ENCODE results near the gene GJB1. TPM values are rescaled to one million over a fixed set of nuclear protein-coding genes. Genes with fewer than 3 reads are reported as not detected.
"Not testable (repeated sequence)": the region's sequence is repeated elsewhere in the genome, so short reads cannot be mapped to it uniquely, and the experiment has no call there.

GJB1 gene
- total RNA-seq, 1 donor from 2014 or later: 3.9 TPM

DNA sequence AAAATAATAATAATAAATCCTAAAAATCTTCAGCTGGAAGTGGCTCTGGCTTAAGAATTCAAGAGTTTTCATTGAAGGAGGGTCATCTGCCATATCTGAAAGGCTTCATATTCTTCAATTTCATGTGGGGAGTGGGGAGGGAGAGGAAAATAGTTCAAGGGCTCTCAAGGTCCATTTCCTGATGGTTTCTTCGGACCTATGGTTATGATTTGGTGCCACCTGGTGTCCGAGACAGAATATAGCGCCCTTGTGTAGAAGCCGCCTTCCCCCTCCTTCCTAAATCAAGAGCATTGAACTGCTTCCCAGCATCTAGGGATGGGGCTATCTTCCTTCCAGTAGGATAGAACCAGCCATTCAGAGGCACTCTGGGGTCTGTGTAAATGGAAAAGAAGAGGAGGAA is 44.1 kb upstream of the GJB1 start:
- Mint-ChIP-seq H3K4me3 (no peak overlapping the region), H3K4me1 (ENCODE audit: unreplicated experiment) (peaks cover 18% of the 10 kb centered on the region), H3K27me3 (no peaks in the 10 kb centered on the region), H3K9me3 (no peaks in the 10 kb centered on the region), H3K27ac (peak overlapping the region; percentile 39), H3K36me3 (no peaks in the 10 kb centered on the region)
- no peak for DNase-seq (ENCODE audit: extremely low spot score, unreplicated experiment)
- TF ChIP-seq, protein P1, sequence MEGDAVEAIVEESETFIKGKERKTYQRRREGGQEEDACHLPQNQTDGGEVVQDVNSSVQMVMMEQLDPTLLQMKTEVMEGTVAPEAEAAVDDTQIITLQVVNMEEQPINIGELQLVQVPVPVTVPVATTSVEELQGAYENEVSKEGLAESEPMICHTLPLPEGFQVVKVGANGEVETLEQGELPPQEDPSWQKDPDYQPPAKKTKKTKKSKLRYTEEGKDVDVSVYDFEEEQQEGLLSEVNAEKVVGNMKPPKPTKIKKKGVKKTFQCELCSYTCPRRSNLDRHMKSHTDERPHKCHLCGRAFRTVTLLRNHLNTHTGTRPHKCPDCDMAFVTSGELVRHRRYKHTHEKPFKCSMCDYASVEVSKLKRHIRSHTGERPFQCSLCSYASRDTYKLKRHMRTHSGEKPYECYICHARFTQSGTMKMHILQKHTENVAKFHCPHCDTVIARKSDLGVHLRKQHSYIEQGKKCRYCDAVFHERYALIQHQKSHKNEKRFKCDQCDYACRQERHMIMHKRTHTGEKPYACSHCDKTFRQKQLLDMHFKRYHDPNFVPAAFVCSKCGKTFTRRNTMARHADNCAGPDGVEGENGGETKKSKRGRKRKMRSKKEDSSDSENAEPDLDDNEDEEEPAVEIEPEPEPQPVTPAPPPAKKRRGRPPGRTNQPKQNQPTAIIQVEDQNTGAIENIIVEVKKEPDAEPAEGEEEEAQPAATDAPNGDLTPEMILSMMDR (conservative IDR thresholded peaks at IDR 0.05): peak; percentile 78

DNA sequence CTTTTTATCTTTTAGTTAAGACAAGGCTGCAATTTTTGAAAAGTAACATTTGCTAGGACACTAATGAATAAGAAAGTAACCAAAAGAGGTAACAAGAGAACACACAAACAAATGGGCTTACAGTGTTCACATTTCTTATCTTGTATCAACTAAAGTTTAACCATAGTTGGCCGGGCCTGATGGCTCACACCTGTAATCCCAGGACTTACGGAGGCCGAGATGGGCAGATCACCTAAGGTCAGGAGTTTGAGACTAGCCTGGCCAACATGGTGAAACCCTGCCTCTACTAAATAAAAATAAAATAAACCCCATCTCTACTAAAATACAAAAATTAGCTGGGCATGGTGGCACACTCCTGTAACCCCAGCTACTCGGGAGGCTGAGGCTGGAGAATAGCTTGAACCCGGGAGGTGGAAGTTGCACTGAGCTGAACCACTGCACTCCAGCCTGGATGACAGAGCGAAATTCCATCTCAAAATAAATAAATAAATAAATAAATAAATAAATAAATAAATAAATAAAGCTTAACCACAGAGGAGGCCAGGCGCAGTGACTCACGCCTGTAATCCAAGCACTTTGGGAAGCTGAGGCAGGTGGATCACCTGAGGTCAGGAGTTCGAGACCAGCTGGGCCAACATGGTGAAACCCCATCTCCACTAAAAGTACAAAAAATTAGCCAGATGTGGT is 42.3 kb upstream of the GJB1 start:
- Mint-ChIP-seq H3K4me1 (ENCODE audit: unreplicated experiment) (peaks cover 20% of the 10 kb centered on the region), H3K27ac (peak overlapping the region; percentile 26)
- H3K4me3 Mint-ChIP-seq; H3K27me3 Mint-ChIP-seq; H3K9me3 Mint-ChIP-seq; DNase-seq (ENCODE audit: extremely low spot score, unreplicated experiment); H3K36me3 Mint-ChIP-seq: not testable (repeated sequence)

DNA sequence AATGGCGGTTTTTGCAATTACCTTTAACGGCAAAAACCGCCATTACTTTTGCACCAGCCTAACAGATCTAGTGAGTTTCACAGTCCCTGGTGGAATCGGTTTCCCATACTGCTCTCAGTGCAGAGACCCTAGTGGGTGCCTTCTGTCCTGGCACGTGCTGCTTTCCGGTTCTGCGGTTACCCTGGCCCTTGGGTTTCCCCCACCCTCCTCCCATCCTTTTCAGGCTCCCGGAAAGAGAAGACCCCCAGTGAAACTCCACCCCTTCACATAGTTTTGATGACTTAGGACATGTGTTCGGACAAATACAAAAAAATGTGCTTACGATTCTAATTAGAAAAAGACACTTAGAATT is 41.5 kb upstream of the GJB1 start:
- Mint-ChIP-seq H3K4me3 (peak overlapping the region; percentile 92), H3K27me3 (no peaks in the 10 kb centered on the region), H3K9me3 (no peaks in the 10 kb centered on the region), H3K4me1 (ENCODE audit: unreplicated experiment) (peaks cover 20% of the 10 kb centered on the region), H3K36me3 (no peaks in the 10 kb centered on the region), H3K27ac (peak overlapping the region; percentile 97)
- DNase-seq (ENCODE audit: extremely low spot score, unreplicated experiment): no peak
- TF ChIP-seq, protein P1 (conservative IDR thresholded peaks at IDR 0.05): no peak

DNA sequence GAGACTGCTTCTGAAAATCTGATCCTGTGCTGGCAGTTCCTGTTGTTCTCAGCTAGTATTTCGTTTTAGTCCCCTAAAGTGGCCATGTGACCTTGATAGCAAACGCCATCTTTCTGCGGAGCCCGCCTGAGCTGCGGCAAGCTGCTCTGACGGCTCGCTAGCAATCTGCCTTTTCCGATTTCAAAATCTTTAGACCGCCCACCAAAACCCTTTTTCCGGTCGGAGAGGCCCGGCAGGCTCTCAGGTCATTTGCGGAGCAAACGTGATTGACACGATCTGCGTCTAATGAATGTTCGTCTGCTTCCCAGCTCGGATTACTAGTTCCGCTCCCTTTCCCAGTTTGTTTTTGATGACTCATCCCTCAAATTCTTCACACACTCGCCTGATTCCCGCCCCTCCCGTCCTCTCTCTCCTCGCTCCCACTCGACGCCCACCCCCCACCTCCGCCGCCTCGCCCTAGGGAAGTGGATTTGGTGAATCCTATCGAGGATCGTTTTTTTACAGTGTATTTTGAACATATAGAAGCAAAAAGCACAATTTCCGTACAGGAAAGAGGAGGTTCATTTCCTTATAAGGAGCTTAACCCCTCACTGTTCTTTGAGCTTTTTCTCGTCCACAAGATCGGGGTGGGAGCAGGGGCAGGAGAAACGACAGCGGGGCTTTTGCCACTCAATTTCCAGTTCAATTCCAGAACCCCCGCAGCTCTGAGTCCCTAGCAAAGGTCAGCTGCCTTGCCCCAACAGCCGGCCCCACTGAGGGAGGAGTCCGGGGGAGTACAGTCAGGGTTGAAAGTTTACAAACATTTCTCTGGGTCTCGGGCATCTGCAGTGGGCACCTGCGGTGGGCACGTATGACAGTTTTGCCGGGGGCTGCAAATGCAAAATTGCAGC is 40.9 kb upstream of the GJB1 start:
- Mint-ChIP-seq H3K9me3 (no peaks in the 10 kb centered on the region), H3K27me3 (no peaks in the 10 kb centered on the region), H3K4me1 (ENCODE audit: unreplicated experiment) (peaks cover 20% of the 10 kb centered on the region), H3K4me3 (peak overlapping the region; percentile 92), H3K36me3 (no peaks in the 10 kb centered on the region), H3K27ac (peak overlapping the region; percentile 97)
- TF ChIP-seq, protein P1 (conservative IDR thresholded peaks at IDR 0.05): no peak
- DNase-seq (ENCODE audit: extremely low spot score, unreplicated experiment): peak; percentile 84

DNA sequence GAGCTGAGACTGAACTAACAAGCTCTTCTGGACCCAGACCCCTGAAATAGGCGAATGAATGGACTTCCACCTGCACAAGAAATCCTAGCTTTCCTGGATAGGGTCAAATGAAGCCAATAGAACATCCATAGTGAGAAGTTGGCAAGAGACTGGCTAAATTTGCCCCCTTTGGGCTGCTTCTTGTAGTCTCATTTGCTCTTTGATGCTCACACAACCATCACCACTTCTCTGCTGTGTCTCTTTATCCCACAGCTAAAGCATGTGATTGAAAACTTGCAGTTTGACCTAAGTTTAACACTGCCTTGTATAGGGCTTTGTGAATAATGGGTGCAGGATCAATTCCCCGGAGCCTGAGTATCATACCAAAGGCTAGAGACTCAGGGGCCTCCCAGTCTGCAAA is 40.2 kb upstream of the GJB1 start:
- H3K27ac Mint-ChIP-seq: peak overlapping the region; percentile 97
- H3K36me3 Mint-ChIP-seq: no peaks in the 10 kb centered on the region
- peak overlapping the region; percentile 92 for H3K4me3 Mint-ChIP-seq
- no peaks in the 10 kb centered on the region for H3K27me3 Mint-ChIP-seq
- no peak for DNase-seq (ENCODE audit: extremely low spot score, unreplicated experiment)
- H3K9me3 Mint-ChIP-seq: no peaks in the 10 kb centered on the region
- TF ChIP-seq, protein P1 (conservative IDR thresholded peaks at IDR 0.05): no peak
- peaks cover 20% of the 10 kb centered on the region for H3K4me1 Mint-ChIP-seq (ENCODE audit: unreplicated experiment)

DNA sequence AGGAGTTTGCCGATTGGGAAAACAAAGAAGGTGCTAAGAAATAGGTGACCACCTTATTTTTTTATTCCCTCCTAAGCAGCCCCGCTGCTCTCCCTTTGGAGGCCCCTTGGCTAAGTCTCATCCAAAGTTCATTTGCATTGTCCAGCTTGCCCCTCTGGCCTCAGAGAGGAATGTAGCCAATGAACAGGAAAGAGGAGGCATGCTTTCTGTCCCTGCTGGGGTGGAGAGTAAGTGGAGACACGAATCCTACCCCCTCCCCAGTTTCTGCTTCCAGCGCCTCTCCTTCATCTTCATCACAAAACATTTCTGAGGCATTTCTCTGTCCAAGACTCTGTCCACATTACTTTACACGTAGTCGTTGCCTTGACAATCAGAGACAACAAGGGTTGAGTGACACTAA is 39.7 kb upstream of the GJB1 start:
- no peak overlapping the region for H3K4me3 Mint-ChIP-seq
- TF ChIP-seq, protein P1 (conservative IDR thresholded peaks at IDR 0.05): no peak
- DNase-seq (ENCODE audit: extremely low spot score, unreplicated experiment): no peak
- no peaks in the 10 kb centered on the region for H3K27me3 Mint-ChIP-seq
- H3K9me3 Mint-ChIP-seq: no peaks in the 10 kb centered on the region
- H3K4me1 Mint-ChIP-seq (ENCODE audit: unreplicated experiment): peaks cover 20% of the 10 kb centered on the region
- no peaks in the 10 kb centered on the region for H3K36me3 Mint-ChIP-seq
- peak overlapping the region; percentile 97 for H3K27ac Mint-ChIP-seq
